HepG2 (cell line): ENCODE data around the gene ACVR1B. TPM values are rescaled to one million over a fixed set of nuclear protein-coding genes. Genes with fewer than 3 reads are reported as not detected.
A peak's percentile ranks its signal among the peaks of the same experiment; 100 is the strongest.
"Not testable (repeated sequence)": the region's sequence is repeated elsewhere in the genome, so short reads cannot be mapped to it uniquely, and the experiment has no call there.

ENCODE experiments used
- ATAC-seq: fragments of 200-7000 bp; cut with Tn5 transposase; 3 replicates; pipeline ENCODE4 v1.9.1; 2020; ENCODE audit warnings: mild to moderate bottlenecking, moderate library complexity
- BruUV-seq: library from RNA; stranded (reverse); fragments of 400-500 nt; replicated peaks from 2 replicates; lab custom pipeline; 2021; lab: Mats Ljungman, UMichigan
- CTCF ChIA-PET: fragments of 300-600 bp; formaldehyde crosslinking; extraction: SDS; loops from one replicate; lab custom pipeline; 2021; ENCODE audit warnings: low total read pairs, inconsistent platforms, low intra/inter-chr PET ratio; lab: Yijun Ruan, JAX
- POLR2A ChIA-PET: fragments of 350-600 bp; sonication (Branson Sonifier 250); formaldehyde crosslinking; loops from one replicate; lab custom pipeline; 2020; ENCODE audit warnings: antibody characterized with exemption, inconsistent platforms; lab: Yijun Ruan, JAX
- DNase-seq: peaks from one replicate; pipeline ENCODE4 v3.0.0-alpha.2; 2015; ENCODE audit warnings: low spot score
- FAIRE-seq: peaks from 3 replicates; lab custom pipeline; 2011; peaks lifted over from hg19 to GRCh38; lab: Jason Lieb, UNC
- H2AFZ ChIP-seq: one replicate; pipeline ENCODE4 v1.6.1; 2011; ENCODE audit warnings: low read length, inconsistent platforms
- H3K27ac ChIP-seq: fragments of 300-600 bp; 3 replicates; pipeline ENCODE4 v1.8.0; 2011; ENCODE audit warnings: mixed run types, mild to moderate bottlenecking, mixed read lengths, low read length, inconsistent platforms; ENCODE audit not compliant: insufficient read depth; ENCODE audit errors: extremely low read length
- H3K27me3 ChIP-seq, 2 experiments: fragments of 200-600 bp in 1 of 2; 2 replicates in 1 of 2; 3 replicates in 1 of 2; pipeline versions ENCODE4 v1.6.0 to v1.8.0; 2011; ENCODE audit warnings: low read length in 2 of 2, mild to moderate bottlenecking in 2 of 2, moderate library complexity in 2 of 2, inconsistent platforms in 1 of 2; ENCODE audit not compliant: insufficient read depth in 2 of 2, control insufficient read depth in 1 of 2
- H3K36me3 ChIP-seq, 2 experiments: fragments of 200-600 bp in 1 of 2; replicated peaks in 1 of 2; 2 replicates in 1 of 2; 3 replicates in 1 of 2; pipeline versions ENCODE4 v1.5.1 to v1.8.0; 2011; ENCODE audit warnings: low read length in 2 of 2, inconsistent platforms in 1 of 2; ENCODE audit not compliant: insufficient read depth in 2 of 2, control insufficient read depth in 1 of 2
- H3K4me1 ChIP-seq: 2 replicates; pipeline ENCODE4 v1.5.1; 2012; ENCODE audit warnings: low read length, inconsistent platforms; ENCODE audit not compliant: insufficient read depth
- H3K4me2 ChIP-seq: 2 replicates; pipeline ENCODE4 v1.6.0; 2011; ENCODE audit warnings: low read depth, low read length, inconsistent platforms
- H3K4me3 ChIP-seq, 3 experiments: fragments of 200-600 bp in 1 of 3; sonication (generic), shearing (Covaris generic) in 1 of 3; replicated peaks in 1 of 3; 2 replicates each; pipeline ENCODE4 v1.5.1; 2011 to 2016; ENCODE audit warnings: low read length in 3 of 3, inconsistent platforms in 2 of 3, low read depth in 2 of 3, mild to moderate bottlenecking in 2 of 3, control low read depth in 1 of 3, mixed read lengths in 1 of 3; ENCODE audit not compliant: insufficient read depth in 1 of 3
- H3K79me2 ChIP-seq: one replicate; pipeline ENCODE4 v1.6.1; 2011; ENCODE audit warnings: low read length, inconsistent platforms; ENCODE audit not compliant: insufficient read depth
- H3K9ac ChIP-seq: 2 replicates; pipeline ENCODE4 v1.6.0; 2011; ENCODE audit warnings: mild to moderate bottlenecking, low read depth, low read length, inconsistent platforms; ENCODE audit not compliant: insufficient read depth
- H3K9me3 ChIP-seq: 2 replicates; pipeline ENCODE4 v1.5.1; 2012; ENCODE audit warnings: mild to moderate bottlenecking, low read length
- H4K20me1 ChIP-seq: 2 replicates; pipeline ENCODE4 v1.6.0; 2011; ENCODE audit warnings: inconsistent platforms, mild to moderate bottlenecking, low read length, moderate library complexity; ENCODE audit not compliant: insufficient read depth
- CCDC6 ChIP-seq: sonication (generic); formaldehyde crosslinking; IDR thresholded peaks from 2 replicates; pipeline ENCODE4 v1.8.1; 2022; ENCODE audit warnings: mild to moderate bottlenecking, missing genetic modification reagents, moderate library complexity
- CTCF ChIP-seq: sonication (generic); formaldehyde crosslinking; IDR thresholded peaks from 2 replicates; pipeline ENCODE4 v1.5.0; 2020; ENCODE audit warnings: mild to moderate bottlenecking, missing genetic modification reagents, moderate library complexity
- HOXA7 ChIP-seq: sonication (generic); formaldehyde crosslinking; IDR thresholded peaks from 2 replicates; pipeline ENCODE4 v1.8.1; 2022; ENCODE audit warnings: mild to moderate bottlenecking, missing genetic modification reagents, moderate library complexity
- MIXL1 ChIP-seq: IDR thresholded peaks from 2 replicates; pipeline ENCODE4 v1.6.1; 2016
- PATZ1 ChIP-seq: sonication (generic); formaldehyde crosslinking; IDR thresholded peaks from 2 replicates; pipeline ENCODE4 v1.4.0; 2020; ENCODE audit warnings: missing genetic modification reagents
- RAD21 ChIP-seq: fragments of 450-650 bp; formaldehyde crosslinking; IDR thresholded peaks from 2 replicates; pipeline ENCODE4 v1.5.0; 2020; ENCODE audit warnings: mild to moderate bottlenecking
- SNRNP70 ChIP-seq: fragments of 200-400 bp; formaldehyde crosslinking; IDR thresholded peaks from 2 replicates; pipeline ENCODE4 v1.6.1; 2017; ENCODE audit warnings: mild to moderate bottlenecking, low read depth, low read length, moderate library complexity
- SOX13 ChIP-seq, 3 experiments: fragments of 450-650 bp in 1 of 3; sonication (generic) in 1 of 3; formaldehyde crosslinking in 1 of 3; IDR thresholded peaks in 2 of 3; conservative IDR thresholded peaks in 1 of 3; 2 replicates each; pipeline versions ENCODE4 v1.5.0 to v1.6.1; 2016 to 2020; ENCODE audit warnings: antibody characterized with exemption in 1 of 3, mild to moderate bottlenecking in 1 of 3, missing compliant biosample characterization in 1 of 3, missing genetic modification reagents in 1 of 3, moderate library complexity in 1 of 3
- ZNF230 ChIP-seq: sonication (generic); formaldehyde crosslinking; IDR thresholded peaks from 2 replicates; pipeline ENCODE4 v1.4.0; 2020; ENCODE audit warnings: mild to moderate bottlenecking, missing genetic modification reagents
- ZNF629 ChIP-seq: sonication (generic); formaldehyde crosslinking; conservative IDR thresholded peaks from 2 replicates; pipeline ENCODE4 v1.5.0; 2020; ENCODE audit warnings: missing genetic modification reagents
- ZSCAN20 ChIP-seq: sonication (generic); formaldehyde crosslinking; IDR thresholded peaks from 2 replicates; pipeline ENCODE4 v1.4.0; 2020; ENCODE audit warnings: missing genetic modification reagents, mild to moderate bottlenecking, borderline replicate concordance
- ZSCAN29 ChIP-seq: sonication (generic); formaldehyde crosslinking; conservative IDR thresholded peaks from 2 replicates; pipeline ENCODE4 v1.4.0; 2020; ENCODE audit warnings: mild to moderate bottlenecking, missing genetic modification reagents
- WGBS: methylation state at CpG from one replicate; pipeline ENCODE4 v1.1.6; 2017; ENCODE audit warnings: low lambda C conversion rate; 5-methylcytosine and 5-hydroxymethylcytosine counted together
- in situ Hi-C: cut with HindIII; loops from 2 replicates; pipeline ENCODE4 v1.10.0; 2017; ENCODE audit warnings: low pct_unique_long_range_greater_than_20kb; ENCODE audit not compliant: extremely low pct_ligation_motif_present
- intact Hi-C: fragments of 100-400 bp; cut with micrococcal nuclease; formaldehyde crosslinking; loops from one replicate; pipeline ENCODE4 v1.10.0; 2022; ENCODE audit not compliant: unreplicated experiment
- polyA plus RNA-seq, 8 experiments: library from polyadenylated mRNA; depleted of rRNA in 3 of 8; stranded (reverse) in 7 of 8; unstranded in 1 of 8; fragments of >200 nt; fragmentation: Illumina TruSeq in 4 of 8; extraction: Trizol in 4 of 8; gene quantifications; 2 replicates each; pipeline versions ENCODE4 v1.2.1 to v1.2.3, GENCODE V29; 2011 to 2016; ENCODE audit warnings: low read depth in 4 of 8, missing spikeins in 1 of 8, mixed read lengths in 1 of 8; ENCODE audit not compliant: insufficient read depth in 1 of 8
- total RNA-seq, 5 experiments: library from RNA; depleted of rRNA; stranded (reverse); fragments of >200 nt; fragmentation: Illumina TruSeq; extraction: Trizol; gene quantifications; 2 replicates each; pipeline ENCODE4 v1.2.3, GENCODE V29; 2016; ENCODE audit warnings: low read depth in 1 of 5

ACVR1B gene
- total and polyA plus RNA-seq, 2 of the 13 experiments (the other 11 are each of a cell fraction or from before 2014, with no cell fraction given), result 8.9 to 12.1 TPM

GRCh38 chr12:51979306-51979705 lies 27.8 kb downstream of the ACVR1B start:
- H3K27me3 ChIP-seq, H3K9ac ChIP-seq, in situ Hi-C loops, H3K9me3 ChIP-seq, H3K79me2 ChIP-seq, H3K4me3 ChIP-seq, BruUV-seq, H2AFZ ChIP-seq, FAIRE-seq, DNase-seq, H3K27ac ChIP-seq, intact Hi-C loops, POLR2A ChIA-PET, H3K4me2 ChIP-seq, H4K20me1 ChIP-seq, ATAC-seq: not testable (repeated sequence)
- Histone ChIP-seq H3K36me3 (peaks cover 19 to 38% of the 10 kb centered on the region in 2 experiments), H3K4me1 (peaks cover 41% of the 10 kb centered on the region)
- CTCF ChIA-PET, result interaction anchor here (2.2 to 2.5 kb wide), 2 partner anchors 53 to 84 kb away, joined by 16 to 36 read pairs; no protein-coding TSS in a partner anchor
- WGBS, result 94% methylated on average over 5 of the region's 5 CpGs

GRCh38 chr12:51980051-51980808 lies 28.7 kb downstream of the ACVR1B start:
- H3K9ac ChIP-seq, result no peak overlapping the region
- FAIRE-seq (peak; percentile 91), DNase-seq (peak; percentile 50), ATAC-seq (peak; percentile 74)
- H3K4me2 ChIP-seq, result no peak overlapping the region
- intact Hi-C loops, result loop anchor here (1.0 to 5.0 kb wide), 4 partner anchors 28 to 85 kb away; no protein-coding TSS in a partner anchor
- BruUV-seq, result no TSS peak
- 47% methylated on average over 7 of the region's 7 CpGs for WGBS
- no peaks in the 10 kb centered on the region for H3K27me3 ChIP-seq
- H3K79me2 ChIP-seq, result no peaks in the 10 kb centered on the region
- H3K4me1 ChIP-seq, result peaks cover 31% of the 10 kb centered on the region
- H4K20me1 ChIP-seq, result no peaks in the 10 kb centered on the region
- peaks cover 25 to 47% of the 10 kb centered on the region in 2 experiments for H3K36me3 ChIP-seq
- no peak overlapping the region for H2AFZ ChIP-seq
- H3K9me3 ChIP-seq, result no peaks in the 10 kb centered on the region
- ChIA-PET CTCF (interaction anchor here (0.7 to 2.5 kb wide), 5 partner anchors 9 to 88 kb away, joined by 3 to 36 read pairs (median 7); no protein-coding TSS in a partner anchor), POLR2A (no interaction called here)
- no peak overlapping the region for H3K27ac ChIP-seq
- no peak overlapping the region for H3K4me3 ChIP-seq
- in situ Hi-C loops, result loop anchor here (10.0 kb wide), 1 partner anchor 85 kb away; no protein-coding TSS in a partner anchor
- TF ChIP-seq ZSCAN29 (CRISPR knock-in tag) (0 out of 2 replicates have a peak, but pooled peaks have one; percentile 24), HOXA7 (no peak), SOX13 (IDR thresholded peaks at IDR 0.05) (no peak), SOX13 (CRISPR knock-in tag; conservative IDR thresholded peaks at IDR 0.05 in 1 of 2, IDR thresholded peaks at IDR 0.05 in 1 of 2) (0 out of 4 replicates have a peak, but pooled peaks of 1 of the 2 experiments have one; percentile 18), ZNF629 (CRISPR knock-in tag) (0 out of 2 replicates have a peak, but pooled peaks have one; percentile 20), MIXL1 (CRISPR knock-in tag) (0 out of 2 replicates have a peak, but pooled peaks have one; percentile 47), ZNF230 (CRISPR knock-in tag) (0 out of 2 replicates have a peak, but pooled peaks have one; percentile 39), CCDC6 (CRISPR knock-in tag) (no peak), ZSCAN20 (CRISPR knock-in tag) (no peak), RAD21 (CRISPR knock-in tag) (peak; percentile 83), PATZ1 (CRISPR knock-in tag) (peak; percentile 51; the same call in 1 of the 2 replicates), CTCF (CRISPR knock-in tag) (peak; percentile 91), SNRNP70 (no peak)
